ENCODE results near the gene TMEM72. TPM values are rescaled to one million over a fixed set of nuclear protein-coding genes. Genes with fewer than 3 reads are reported as not detected.
"Not testable (repeated sequence)": the region's sequence is repeated elsewhere in the genome, so short reads cannot be mapped to it uniquely, and the experiment has no call there.

Gene TMEM72
- total RNA-seq, 1 donor from 2014 or later, result not detected

- intact Hi-C loops (cut with DNase I), result loop anchor here (2.0 to 5.0 kb wide), 6 partner anchors 113 to 1192 kb away; partner anchors contain the start of gene DEPP1
- Histone ChIP-seq H3K9me3 (no peaks in the 10 kb centered on the region), H3K36me3 (no peaks in the 10 kb centered on the region), H3K4me1 (peaks cover 0 to 14% of the 10 kb centered on the region in 2 donors), H3K27ac (peak overlapping the region; percentile 29 to 58), H3K4me3 (peak overlapping the region; percentile 51 to 68), H3K27me3 (no peaks in the 10 kb centered on the region)
- TF ChIP-seq CTCF (IDR thresholded peaks at IDR 0.05), result peak; percentile 91 to 99 (median 93)
- peak in 1 of 2 donors; percentile 93 for DNase-seq (ENCODE audit: low spot score in 2 of 2)
Observed at GRCh38 chr10:44864637-44865288, 46.4 kb upstream of the TMEM72 start.

GRCh38 chr10:44865289-44865671, 45.9 kb upstream of the TMEM72 start:
- intact Hi-C loops (cut with DNase I), result loop anchor here (2.0 kb wide), 2 partner anchors 478 to 1192 kb away; no protein-coding TSS in a partner anchor
- TF ChIP-seq CTCF (IDR thresholded peaks at IDR 0.05), result no peak
- Histone ChIP-seq H3K4me1 (peaks cover 0 to 14% of the 10 kb centered on the region in 2 donors), H3K9me3 (no peaks in the 10 kb centered on the region), H3K27me3 (no peaks in the 10 kb centered on the region), H3K27ac (peak overlapping the region in 1 of 2 donors; percentile 58), H3K4me3 (peak overlapping the region; percentile 51 to 68), H3K36me3 (no peaks in the 10 kb centered on the region)
- peak in 1 of 2 donors; percentile 67 for DNase-seq (ENCODE audit: low spot score in 2 of 2)

- H3K9me3 ChIP-seq; intact Hi-C loops (cut with DNase I); DNase-seq (ENCODE audit: low spot score in 2 of 2); H3K27me3 ChIP-seq; H3K27ac ChIP-seq; H3K36me3 ChIP-seq; H3K4me3 ChIP-seq: not testable (repeated sequence)
- peaks cover 0 to 12% of the 10 kb centered on the region in 2 donors for H3K4me1 ChIP-seq
Observed at GRCh38 chr10:44866367-44866766, 44.8 kb upstream of the TMEM72 start.

- H3K4me3 ChIP-seq, result no peak overlapping the region
- TF ChIP-seq CTCF (IDR thresholded peaks at IDR 0.05), result no peak
- peaks cover 11 to 20% of the 10 kb centered on the region in 2 donors for H3K4me1 ChIP-seq
- no peaks in the 10 kb centered on the region for H3K27me3 ChIP-seq
- DNase-seq (ENCODE audit: low spot score in 2 of 2), result peak in 1 of 2 donors; percentile 16
- no peaks in the 10 kb centered on the region for H3K9me3 ChIP-seq
- no peaks in the 10 kb centered on the region for H3K36me3 ChIP-seq
- H3K27ac ChIP-seq, result no peak overlapping the region
- intact Hi-C loops (cut with DNase I), result no loop called here
Observed at GRCh38 chr10:44870031-44870430, 41.1 kb upstream of the TMEM72 start.

GRCh38 chr10:44873160-44873559, 38.0 kb upstream of the TMEM72 start:
- Histone ChIP-seq H3K27ac (peak overlapping the region; percentile 37 to 50), H3K4me3 (no peak overlapping the region), H3K36me3 (no peaks in the 10 kb centered on the region), H3K9me3 (no peaks in the 10 kb centered on the region), H3K27me3 (no peaks in the 10 kb centered on the region), H3K4me1 (peaks cover 11 to 17% of the 10 kb centered on the region in 2 donors)
- DNase-seq (ENCODE audit: low spot score in 2 of 2), result no peak
- no peak for TF ChIP-seq CTCF (IDR thresholded peaks at IDR 0.05)
- intact Hi-C loops (cut with DNase I), result no loop called here

GRCh38 chr10:44874166-44874565, 37.0 kb upstream of the TMEM72 start:
- intact Hi-C loops (cut with DNase I), result no loop called here
- peak in 1 of 2 donors; percentile 77 for DNase-seq (ENCODE audit: low spot score in 2 of 2)
- Histone ChIP-seq H3K27ac (peak overlapping the region; percentile 31 to 44), H3K9me3 (no peaks in the 10 kb centered on the region), H3K4me3 (no peak overlapping the region), H3K36me3 (no peaks in the 10 kb centered on the region), H3K27me3 (no peaks in the 10 kb centered on the region), H3K4me1 (peaks cover 11 to 23% of the 10 kb centered on the region in 2 donors)
- TF ChIP-seq CTCF (IDR thresholded peaks at IDR 0.05), result no peak
